Measurements from ENCODE around the gene EEF1A2.

The EEF1A2 gene

DNA sequence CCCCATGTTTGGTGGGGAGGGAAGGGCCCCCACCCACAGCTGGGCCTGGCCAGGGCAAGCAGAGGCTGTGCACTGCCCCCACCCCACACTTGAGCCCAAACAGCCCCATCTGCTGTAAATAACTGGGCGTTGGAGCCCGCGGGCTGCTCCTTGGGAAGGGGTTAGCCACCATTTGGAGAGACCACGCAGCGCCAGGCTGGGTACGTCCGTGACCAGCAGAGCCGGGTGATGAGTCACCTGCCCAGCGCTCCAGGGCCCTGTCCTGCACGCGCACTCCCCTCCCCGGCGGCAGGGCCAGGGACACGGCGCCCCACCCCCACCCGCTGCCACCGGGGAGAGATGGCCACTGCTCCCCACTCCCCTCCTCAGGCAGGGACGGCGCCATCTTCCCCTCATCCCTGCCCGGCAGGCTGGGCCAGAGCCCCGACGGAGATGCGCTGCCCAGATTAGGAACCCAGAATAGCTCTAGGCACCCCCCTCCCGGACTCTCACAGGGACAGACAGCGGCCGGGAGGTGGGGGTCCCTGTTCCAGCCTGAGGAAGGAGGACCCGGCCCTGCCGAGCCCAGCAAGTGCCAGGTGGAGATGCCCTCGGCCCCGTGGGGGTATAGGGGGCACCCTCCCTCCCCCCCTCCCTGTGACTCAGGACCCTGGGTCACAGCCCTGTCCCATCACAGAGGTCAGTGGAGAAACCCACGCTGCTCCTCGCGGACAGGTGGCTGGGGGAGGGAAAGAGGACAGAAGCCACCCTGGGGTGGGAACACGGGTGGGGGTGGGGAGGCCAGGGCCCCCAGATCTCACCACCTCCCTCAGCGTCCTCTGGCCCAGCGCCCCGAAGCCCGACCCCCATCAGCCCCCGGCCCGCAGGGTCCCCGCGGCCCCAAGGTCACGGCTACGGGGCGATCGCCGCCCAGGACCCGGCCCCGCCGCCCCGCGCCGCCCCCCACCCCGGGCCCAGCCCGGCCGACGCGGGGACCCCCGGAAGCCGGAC is 642 bp downstream of the EEF1A2 start:
- DNase-seq: no peak

GRCh38 chr20:63497138-63497945 is 1.5 kb downstream of the EEF1A2 start:
- DNase-seq: no peak

GRCh38 chr20:63496596-63497120 is 2.2 kb downstream of the EEF1A2 start:
- no peak for DNase-seq

- DNase-seq: peak; percentile 79
Measured at GRCh38 chr20:63495741-63496595, 2.9 kb downstream of the EEF1A2 start.

DNA sequence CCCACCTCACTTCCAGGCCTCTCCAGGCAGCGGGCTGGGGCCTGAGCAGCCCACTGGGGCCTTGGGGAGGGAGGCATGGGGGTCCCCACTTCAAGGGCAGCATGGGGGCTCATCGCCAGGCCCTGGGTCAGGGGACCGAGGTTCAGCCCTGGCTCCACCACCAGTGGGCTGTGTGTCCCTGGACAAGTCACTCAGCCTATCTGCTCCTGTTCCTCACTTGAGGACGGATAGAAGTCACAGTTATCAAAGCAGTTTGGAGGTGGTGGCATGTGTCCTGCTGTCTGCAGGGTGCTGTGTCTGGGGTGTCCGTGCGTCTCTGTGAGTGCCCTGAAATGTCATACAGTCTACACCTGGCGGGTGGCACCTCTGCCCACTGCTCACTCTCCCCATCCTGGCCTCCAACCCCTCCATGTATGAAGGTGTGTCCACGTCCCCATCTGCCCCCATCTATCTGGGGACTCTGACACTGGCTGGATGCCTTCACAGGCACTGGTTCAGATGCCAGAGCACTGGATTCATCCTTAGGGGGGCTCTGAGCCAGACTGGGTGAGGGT is 3.6 kb downstream of the EEF1A2 start:
- DNase-seq: no peak

DNA sequence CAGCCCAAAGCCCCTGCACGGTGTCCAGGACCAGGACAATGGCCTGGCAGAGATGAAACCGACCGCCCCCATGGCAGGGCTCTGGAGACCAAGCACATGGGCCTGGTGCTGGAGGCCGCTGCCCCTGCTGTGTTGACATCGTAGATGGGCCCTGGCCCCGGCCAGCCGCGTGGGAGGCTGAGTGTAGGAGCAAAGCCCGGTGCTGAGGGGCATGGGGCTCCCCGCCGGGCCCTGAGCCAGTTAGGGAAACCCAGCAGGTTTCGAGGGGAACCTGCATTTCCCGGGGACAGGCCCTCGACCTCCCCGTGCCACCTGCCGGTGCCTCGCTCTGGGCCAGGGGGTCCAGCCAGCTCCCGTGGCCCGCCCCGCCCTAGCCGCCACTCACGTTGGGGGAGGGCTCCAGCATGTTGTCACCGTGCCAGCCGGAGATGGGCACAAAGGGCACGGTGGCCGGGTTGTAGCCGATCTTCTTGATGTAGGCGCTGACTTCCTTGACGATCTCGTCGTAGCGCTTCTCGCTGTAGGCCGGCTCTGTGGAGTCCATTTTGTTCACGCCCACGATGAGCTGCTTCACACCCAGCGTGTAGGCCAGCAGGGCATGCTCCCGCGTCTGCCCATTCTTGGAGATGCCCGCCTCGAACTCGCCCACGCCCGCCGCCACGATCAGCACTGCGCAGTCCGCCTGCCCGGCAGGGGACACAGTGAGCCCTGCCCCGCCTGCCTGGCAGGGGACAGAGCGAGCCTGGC is 4.3 kb downstream of the EEF1A2 start:
- no peak for DNase-seq

- no peak for DNase-seq
Measured at GRCh38 chr20:63494084-63494419, 4.8 kb downstream of the EEF1A2 start.

GRCh38 chr20:63493563-63494020 is 5.3 kb downstream of the EEF1A2 start:
- DNase-seq: no peak

- DNase-seq: no peak
Measured at GRCh38 chr20:63492982-63493381, 5.9 kb downstream of the EEF1A2 start.

GRCh38 chr20:63492518-63492917 is 6.4 kb downstream of the EEF1A2 start:
- no peak for DNase-seq

DNA sequence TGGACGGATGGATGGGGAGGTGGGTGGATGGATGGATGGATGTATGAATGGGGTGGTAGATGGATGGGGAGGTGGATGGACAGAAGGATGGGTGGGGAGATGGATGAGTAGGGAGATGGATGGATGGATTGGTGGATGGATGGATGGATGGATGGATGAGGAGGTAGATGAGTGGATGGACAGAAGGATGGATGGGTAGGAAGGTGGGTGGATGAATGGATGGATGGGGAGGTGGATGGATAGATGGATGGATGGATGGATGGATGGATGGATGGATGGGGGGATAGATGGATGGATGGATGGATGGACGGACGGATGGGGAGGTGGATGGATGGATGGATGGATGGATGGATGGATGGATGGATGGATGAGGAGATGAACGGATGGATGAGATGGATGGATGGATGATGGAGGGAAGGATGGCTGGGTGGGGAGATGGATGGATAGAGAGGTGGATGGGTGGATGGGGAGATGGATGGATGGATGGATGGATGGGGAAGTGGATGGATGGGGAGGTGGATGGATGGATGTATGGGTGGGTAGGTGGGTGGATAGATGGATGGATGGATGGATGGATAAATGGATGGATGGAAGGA is 7.2 kb downstream of the EEF1A2 start:
- DNase-seq: no peak

DNA sequence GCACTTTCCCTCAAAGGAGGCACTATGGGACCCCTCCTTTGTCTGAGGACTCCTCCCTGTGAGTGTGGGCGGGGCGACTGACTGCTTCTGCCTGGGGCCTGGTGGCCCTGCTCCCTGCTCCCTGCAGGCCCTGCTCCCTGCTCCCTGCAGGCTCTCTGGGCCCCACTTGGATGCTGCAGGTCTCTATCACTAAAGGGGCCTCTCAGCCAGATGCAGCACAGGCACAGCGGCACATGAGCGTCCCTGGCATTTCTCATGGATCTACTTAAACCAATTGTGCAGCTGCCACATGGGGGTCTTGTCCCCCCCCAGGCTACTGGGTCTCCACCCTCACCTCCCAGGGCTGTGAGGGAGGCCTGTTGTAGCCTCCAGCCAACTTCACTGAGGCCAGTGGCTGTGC is 7.8 kb downstream of the EEF1A2 start:
- DNase-seq: no peak

DNA sequence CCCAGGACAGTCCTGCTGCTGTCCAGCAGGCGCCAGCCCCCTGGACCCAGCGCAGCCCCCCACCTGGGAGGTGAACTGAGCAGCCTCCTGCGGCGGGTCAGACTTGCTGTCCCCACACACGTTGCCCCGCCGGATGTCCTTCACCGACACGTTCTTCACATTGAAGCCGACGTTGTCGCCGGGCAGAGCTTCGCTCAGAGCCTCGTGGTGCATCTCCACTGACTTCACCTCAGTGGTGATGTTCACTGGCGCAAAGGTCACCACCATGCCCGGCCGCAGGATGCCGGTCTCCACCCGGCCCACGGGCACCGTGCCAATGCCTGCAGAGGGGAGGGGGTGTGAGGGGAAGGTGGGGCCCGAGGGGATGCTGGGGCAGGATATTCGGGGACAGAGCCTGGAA is 8.5 kb downstream of the EEF1A2 start:
- no peak for DNase-seq

- DNase-seq: no peak
Measured at GRCh38 chr20:63488315-63489251, 10.3 kb downstream of the EEF1A2 start.

- no peak for DNase-seq
Measured at GRCh38 chr20:63487781-63488241, 11.1 kb downstream of the EEF1A2 start.

- no peak for DNase-seq
Measured at GRCh38 chr20:63487116-63487764, 11.6 kb downstream of the EEF1A2 start.

DNA sequence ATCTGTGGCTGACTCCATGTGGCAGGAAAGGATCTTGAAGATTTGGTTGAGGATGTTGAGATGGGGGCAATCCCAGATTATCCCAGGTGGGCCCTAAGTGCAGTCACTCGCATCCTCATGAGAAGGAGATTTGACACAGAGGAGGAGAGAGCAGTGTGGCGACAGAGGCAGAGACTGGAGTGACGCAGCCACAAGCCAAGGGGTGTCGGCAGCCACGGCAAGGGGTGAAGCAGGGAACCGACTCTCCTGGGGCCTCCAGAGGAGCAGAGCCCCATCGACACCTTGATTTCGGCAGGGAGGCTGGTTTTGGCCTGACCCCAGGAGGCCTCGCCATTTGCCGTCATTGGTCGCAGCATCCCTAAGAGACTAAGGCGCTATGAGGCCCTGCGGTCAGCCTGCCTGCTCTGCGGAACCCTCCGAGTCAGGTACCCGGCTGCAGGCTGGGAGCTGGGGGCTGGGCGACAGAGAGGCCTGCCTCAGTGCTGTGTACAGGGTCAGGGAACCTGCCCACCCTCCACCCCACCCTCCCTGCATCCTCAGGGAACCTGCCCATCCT is 12.5 kb downstream of the EEF1A2 start:
- DNase-seq: no peak

DNA sequence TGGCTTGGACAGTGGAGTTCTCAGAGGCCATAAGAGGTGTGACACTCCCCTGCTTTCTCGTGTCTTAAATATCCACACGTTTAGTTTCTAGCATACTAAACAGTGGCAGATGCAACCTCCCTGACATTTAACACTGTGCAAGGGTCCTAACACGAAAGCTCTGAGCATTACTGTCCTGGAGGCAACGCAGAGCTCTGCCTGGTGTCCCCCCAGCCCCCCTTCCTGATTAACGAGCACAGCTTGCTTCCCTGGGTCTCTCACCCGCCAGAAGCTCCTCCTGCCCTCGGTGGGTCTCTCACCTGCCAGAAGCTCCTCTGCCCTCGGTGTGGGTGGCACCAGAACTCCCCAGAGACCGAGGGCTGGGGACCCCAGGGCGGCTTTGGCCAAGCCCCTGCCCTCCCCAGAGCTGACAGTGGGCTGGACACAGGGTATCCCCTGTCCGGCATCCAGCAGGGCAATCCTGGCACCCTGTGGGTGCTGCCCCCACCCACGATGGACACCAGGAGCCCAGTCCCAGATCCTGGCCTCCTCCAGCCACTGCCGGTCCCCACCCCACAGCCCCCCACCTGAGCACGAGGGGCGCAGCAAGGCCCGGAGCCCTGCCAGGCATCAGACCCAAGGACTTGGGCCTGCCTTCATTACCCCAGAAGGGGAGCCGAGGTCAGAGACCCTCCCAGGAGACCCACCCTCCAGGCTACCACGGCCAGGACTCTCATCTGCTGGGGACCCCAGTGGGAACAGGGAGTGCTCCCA is 14.1 kb downstream of the EEF1A2 start:
- DNase-seq: no peak

Data from hematopoietic multipotent progenitor cell treated with erythropoietin and hydrocortisone succinate and interleukin-3 and kit ligand, for 4 days (in vitro differentiated cells).